ENCODE results near the gene ST3GAL5. TPM values are rescaled to one million over a fixed set of nuclear protein-coding genes. Genes with fewer than 3 reads are reported as not detected.

Gene ST3GAL5
- total RNA-seq, 8 experiments from 2014 or later, result 2.9 to 84.6 (median 21.8) TPM

DNA sequence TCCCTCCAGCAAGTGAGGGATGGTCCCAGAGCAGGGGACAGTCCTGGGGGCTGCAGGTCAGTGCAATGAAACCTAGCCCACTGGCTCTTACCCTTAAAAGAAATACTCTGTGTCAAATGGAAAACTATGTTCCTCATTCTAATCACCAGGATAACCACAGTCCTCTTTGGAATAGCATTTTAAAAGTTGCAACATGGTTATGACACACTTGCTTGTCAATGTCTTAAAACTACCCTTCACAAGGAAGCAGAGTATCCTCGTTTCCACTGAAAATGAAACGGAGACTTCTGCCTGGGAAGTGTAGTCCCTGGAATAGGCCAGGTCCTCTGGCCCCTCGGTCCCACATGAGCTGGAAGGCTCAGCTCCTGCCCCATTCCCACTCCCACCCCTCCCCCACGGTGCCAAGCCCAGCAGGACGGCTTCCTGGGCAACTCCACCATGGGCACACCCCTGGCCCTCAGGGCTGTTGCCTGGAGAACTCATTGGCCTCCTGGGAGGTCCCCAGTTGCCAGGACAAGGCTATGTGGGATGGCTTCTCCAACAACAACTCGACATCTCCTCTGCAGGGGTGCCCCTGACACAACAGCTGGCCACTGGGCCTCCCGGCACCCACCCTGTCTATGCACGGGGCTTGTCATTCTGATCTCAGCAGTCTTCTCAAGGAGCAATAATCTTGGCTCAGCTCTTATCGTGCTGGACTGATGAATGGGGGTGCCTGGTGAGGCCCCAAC is 38.3 kb upstream of the ST3GAL5 start:
- WGBS, 10 experiments, result 40 to 100% (median 77%) methylated on average over 1 to 4 of the region's 9 CpGs; no CpG with 5 or more reads in 4 of the 10 experiments
- in situ Hi-C loops (cut with MboI; ENCODE audit: low pct_unique_long_range_greater_than_20kb in 2 of 9, low sequenced_read_pairs in 9 of 9, unreplicated experiment in 9 of 9), result no loop called here
- Histone ChIP-seq H3K4me3 (no peak overlapping the region), H3K27ac (no peak overlapping the region), H3K4me1 (replicated peaks in 1 of 2) (no peaks in the 10 kb centered on the region)
- ATAC-seq (replicated peaks in 6 of 8), result peak in 1 of 8 experiments; percentile 78

DNA sequence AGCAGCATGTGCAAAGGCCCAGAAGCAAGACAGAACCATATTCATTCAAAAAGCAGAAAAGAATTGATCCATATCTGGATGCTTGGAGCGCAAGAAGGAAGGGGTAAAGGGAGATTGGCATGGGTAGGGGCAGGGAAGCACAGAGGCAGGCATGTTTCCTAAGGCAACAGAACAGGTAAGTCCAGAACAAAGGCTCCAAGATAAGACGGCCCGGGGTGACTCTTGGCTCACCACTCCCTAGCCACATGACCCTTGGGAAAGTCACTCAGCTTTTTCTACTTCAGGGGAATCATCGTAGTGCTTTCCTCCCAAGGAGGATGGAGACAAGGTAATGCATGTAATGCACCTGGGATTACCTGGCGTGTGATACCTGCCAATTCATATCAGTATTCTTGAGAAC is 37.7 kb upstream of the ST3GAL5 start:
- Histone ChIP-seq H3K4me1 (replicated peaks in 1 of 2) (no peaks in the 10 kb centered on the region), H3K4me3 (no peak overlapping the region), H3K27ac (no peak overlapping the region)
- whole genome bisulfite sequencing, 10 experiments, result 63 to 100% (median 89%) methylated on average over 1 to 5 of the region's 5 CpGs; no CpG with 5 or more reads in 2 of the 10 experiments
- in situ Hi-C loops (cut with MboI; ENCODE audit: low pct_unique_long_range_greater_than_20kb in 2 of 9, low sequenced_read_pairs in 9 of 9, unreplicated experiment in 9 of 9), result no loop called here
- ATAC-seq (replicated peaks in 6 of 8), result no peak

DNA sequence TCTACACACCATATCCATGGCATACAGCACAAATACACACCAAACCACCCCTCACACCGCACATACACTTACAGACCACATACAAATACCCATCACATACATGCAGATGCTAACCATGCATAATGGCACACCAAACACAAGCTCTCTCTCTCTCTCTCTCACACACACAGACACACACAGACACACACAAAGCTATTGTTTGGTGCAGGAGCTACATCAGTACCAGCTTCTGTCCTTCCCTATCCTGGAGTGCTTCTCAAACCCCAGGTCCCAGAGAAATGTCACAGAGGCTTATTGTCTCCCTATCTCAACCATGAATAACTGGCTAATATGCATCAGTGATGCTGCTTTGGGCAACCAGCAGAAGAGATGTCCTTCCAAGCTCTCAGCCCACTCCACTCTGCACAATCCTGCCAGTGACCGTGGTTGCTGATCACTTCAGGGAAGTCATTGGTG is 36.5 kb upstream of the ST3GAL5 start:
- in situ Hi-C loops (cut with MboI; ENCODE audit: low pct_unique_long_range_greater_than_20kb in 2 of 9, low sequenced_read_pairs in 9 of 9, unreplicated experiment in 9 of 9), result no loop called here
- 33 to 100% (median 86%) methylated on average over 1 to 2 of the region's 2 CpGs; no CpG with 5 or more reads in 1 of the 10 experiments for WGBS, 10 experiments
- no peak for ATAC-seq (replicated peaks in 6 of 8)
- Histone ChIP-seq H3K4me3 (no peak overlapping the region), H3K27ac (no peak overlapping the region), H3K4me1 (replicated peaks in 1 of 2) (no peaks in the 10 kb centered on the region)

DNA sequence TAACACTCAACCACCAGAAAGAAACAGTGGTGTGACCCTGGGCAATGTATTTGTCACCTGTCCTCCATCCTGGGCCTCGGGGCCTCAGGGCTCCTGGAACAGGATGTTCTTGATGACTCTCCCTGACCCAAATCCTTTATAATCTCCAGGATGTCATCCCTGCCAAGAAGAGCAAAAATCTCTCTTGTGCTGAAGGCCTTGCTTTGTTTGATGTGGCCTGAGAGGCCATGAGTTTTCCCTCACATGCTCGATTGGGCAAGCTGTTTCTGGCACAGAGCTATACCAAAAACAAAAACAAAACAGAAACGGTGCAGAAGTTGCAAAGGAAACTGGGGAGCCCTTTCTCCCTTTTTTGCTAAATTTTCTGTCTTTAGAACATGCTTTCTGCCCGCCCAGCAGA is 35.7 kb upstream of the ST3GAL5 start:
- Histone ChIP-seq H3K4me3 (no peak overlapping the region), H3K4me1 (replicated peaks in 1 of 2) (no peaks in the 10 kb centered on the region), H3K27ac (no peak overlapping the region)
- 8 to 90% (median 29%) methylated on average over 1 to 4 of the region's 4 CpGs; no CpG with 5 or more reads in 1 of the 10 experiments for WGBS, 10 experiments
- in situ Hi-C loops (cut with MboI; ENCODE audit: low pct_unique_long_range_greater_than_20kb in 2 of 9, low sequenced_read_pairs in 9 of 9, unreplicated experiment in 9 of 9), result no loop called here
- no peak for ATAC-seq (replicated peaks in 6 of 8)

DNA sequence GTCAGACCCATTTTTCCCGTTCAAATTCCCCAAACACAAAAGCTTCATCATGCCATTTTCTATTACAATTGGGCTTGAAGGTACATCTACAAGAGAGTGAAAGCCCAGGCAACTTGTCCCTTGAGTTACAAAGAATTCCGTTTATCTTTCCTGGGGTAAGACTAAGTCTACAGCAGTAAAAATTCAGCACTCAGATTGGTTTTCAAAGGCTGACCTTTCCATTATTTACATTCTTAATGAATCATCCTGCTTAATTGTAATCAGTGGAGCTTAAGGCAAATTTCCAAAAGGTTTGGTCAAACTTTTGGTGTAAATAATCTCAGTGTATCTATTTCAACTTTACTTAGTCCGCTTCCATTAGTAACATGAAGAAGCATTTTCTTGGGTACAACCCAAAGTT is 33.4 kb upstream of the ST3GAL5 start:
- WGBS, 10 experiments, result 67 to 100% (median 93%) methylated on average over 1 to 3 of the region's 3 CpGs
- H3K4me3 ChIP-seq, result no peak overlapping the region
- no peak overlapping the region for H3K27ac ChIP-seq
- H3K4me1 ChIP-seq (replicated peaks in 1 of 2), result no peaks in the 10 kb centered on the region
- in situ Hi-C loops (cut with MboI; ENCODE audit: low pct_unique_long_range_greater_than_20kb in 2 of 9, low sequenced_read_pairs in 9 of 9, unreplicated experiment in 9 of 9), result no loop called here
- peak in 1 of 8 experiments; percentile 80 for ATAC-seq (replicated peaks in 6 of 8)

DNA sequence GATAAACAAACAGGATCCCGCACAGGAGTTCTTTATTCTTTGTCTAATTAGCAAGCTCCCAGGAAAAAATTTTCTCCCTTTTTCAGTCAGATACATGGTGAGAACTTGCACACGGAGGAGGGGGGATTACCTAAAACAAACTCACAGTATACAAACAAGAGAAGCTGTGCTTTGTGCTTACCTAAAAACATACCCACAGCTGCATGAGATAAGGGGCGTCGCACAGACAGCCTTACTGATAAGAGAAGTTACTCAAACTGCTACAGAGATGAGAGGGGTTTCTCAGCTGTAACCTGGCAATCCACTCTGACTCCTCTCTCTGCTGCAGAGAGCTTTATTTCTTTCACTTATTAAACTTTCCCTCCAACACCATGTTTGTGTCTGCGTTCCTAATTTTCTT is 32.9 kb upstream of the ST3GAL5 start:
- Histone ChIP-seq H3K27ac (no peak overlapping the region), H3K4me3 (no peak overlapping the region), H3K4me1 (replicated peaks in 1 of 2) (no peaks in the 10 kb centered on the region)
- ATAC-seq (replicated peaks in 6 of 8), result no peak
- 75 to 90% (median 83%) methylated on average over 1 to 5 of the region's 5 CpGs; no CpG with 5 or more reads in 1 of the 10 experiments for WGBS, 10 experiments
- in situ Hi-C loops (cut with MboI; ENCODE audit: low pct_unique_long_range_greater_than_20kb in 2 of 9, low sequenced_read_pairs in 9 of 9, unreplicated experiment in 9 of 9), result no loop called here

DNA sequence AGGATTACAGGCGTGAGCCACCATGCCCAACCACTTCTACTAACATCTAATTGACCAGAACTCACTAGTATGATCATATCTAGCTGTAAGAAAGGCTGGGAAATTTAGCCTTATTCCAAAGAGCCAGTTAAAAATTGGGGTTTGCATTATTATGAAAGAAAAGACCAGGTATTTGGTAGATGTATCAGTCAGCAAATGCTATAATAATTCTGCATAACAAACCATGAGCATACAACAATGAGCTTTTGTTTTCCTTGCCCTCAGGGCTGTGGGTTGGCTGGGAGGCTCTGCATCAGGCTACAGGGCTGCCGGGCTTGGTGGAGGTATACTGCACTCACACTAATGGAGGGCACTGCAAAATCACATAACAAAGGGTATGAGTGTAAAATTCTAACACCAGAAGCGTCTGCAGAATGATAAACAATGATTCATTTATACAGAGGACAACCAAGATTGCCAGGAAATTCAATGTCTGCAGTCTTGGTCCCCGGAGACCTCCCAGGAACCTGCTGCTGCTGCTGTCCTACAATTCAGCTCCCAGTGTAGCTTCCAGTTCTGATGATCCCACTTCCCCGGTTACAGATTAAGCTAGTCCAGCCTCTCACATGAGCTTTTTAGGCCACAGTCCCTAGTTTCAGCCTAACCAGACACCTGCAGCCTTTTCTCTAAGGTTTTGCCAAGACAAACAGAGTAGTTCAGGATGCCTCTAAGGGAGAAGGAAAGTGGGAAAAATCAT is 32.2 kb upstream of the ST3GAL5 start:
- ATAC-seq (replicated peaks in 6 of 8), result peak in 4 of 8 experiments; percentile 28 to 69 (median 40)
- Histone ChIP-seq H3K27ac (no peak overlapping the region), H3K4me1 (replicated peaks in 1 of 2) (no peaks in the 10 kb centered on the region), H3K4me3 (no peak overlapping the region)
- 20 to 65% (median 44%) methylated on average over 1 to 5 of the region's 5 CpGs; no CpG with 5 or more reads in 2 of the 10 experiments for whole genome bisulfite sequencing, 10 experiments
- in situ Hi-C loops (cut with MboI; ENCODE audit: low pct_unique_long_range_greater_than_20kb in 2 of 9, low sequenced_read_pairs in 9 of 9, unreplicated experiment in 9 of 9), result no loop called here

DNA sequence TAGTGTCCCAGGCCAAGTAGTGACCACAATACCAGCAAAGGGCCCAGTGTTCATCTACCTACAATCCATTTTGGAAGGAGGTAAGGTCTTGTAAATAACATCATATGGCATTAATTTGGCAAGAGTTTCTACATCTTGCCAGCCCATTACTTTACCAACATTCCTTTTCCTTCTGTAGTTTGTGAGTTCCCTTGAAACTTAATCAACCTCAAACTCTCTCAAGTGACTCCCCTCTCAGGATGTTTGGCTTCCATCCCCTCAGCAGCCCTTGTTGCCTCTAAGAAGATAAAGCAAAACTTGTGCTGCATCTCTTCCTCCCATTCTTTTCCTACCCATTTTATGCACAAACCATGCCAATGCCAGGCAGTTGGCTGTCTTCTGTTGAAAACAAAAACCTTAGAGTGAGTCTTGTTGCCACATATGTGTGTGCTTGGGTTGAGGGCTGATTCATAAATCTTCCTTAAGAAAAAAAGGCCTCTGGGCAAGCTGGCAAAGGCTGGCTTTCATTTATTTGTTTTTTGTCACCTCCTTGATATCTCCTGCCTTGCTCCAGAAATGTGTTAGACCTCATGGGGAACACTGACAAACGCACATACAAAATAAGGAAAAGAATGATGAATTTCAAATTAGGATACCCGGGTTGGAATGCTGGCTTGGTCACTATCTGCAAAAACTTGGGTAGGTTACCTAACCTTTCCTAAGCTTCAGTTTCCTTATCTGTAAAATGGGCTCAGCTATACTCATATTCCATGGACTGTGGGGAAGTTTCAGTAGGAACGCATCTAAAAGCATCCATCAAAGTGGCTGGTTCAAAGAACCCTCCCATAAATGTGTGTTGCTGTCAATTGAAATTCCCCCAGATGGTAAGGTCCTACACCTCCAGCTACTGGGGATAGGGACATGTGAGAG is 29.4 kb upstream of the ST3GAL5 start:
- Histone ChIP-seq H3K4me1 (replicated peaks in 1 of 2) (no peaks in the 10 kb centered on the region), H3K4me3 (no peak overlapping the region), H3K27ac (no peak overlapping the region)
- 30 to 83% (median 46%) methylated on average over 1 to 3 of the region's 3 CpGs; no CpG with 5 or more reads in 2 of the 10 experiments for WGBS, 10 experiments
- in situ Hi-C loops (cut with MboI; ENCODE audit: low pct_unique_long_range_greater_than_20kb in 2 of 9, low sequenced_read_pairs in 9 of 9, unreplicated experiment in 9 of 9), result no loop called here
- no peak for ATAC-seq (replicated peaks in 6 of 8)

DNA sequence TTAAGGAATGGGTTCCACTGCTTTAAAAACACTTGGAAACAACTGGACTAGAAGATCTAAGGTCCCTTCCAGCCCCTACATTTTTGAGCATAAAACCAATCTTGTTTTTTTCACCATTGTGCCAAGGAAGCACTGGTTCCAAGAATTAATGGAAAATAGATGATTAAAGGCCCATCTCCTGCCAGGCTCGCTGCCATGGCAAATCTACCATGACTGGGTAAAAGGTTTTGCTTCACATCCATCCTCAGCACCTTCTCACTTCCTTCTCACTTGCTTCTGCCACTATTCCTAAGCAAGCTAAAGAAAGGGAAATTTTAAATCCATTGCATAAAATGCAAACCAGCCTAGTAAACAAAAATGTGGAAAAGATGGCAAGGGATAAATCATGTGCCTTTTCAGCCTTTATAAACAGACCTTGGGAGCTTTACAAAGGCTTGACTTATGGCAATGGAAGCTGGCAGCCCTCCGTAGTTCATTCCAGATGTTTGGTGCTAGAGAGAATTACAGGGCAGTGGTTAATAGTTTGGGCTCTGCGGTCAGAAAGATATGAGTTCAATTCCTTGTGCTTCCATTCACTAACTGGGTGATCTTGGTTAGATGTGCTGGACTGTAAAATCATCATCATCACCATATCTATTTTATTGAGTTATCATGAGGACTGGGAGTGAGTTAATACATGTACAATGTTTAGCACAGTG is 27.0 kb upstream of the ST3GAL5 start:
- in situ Hi-C loops (cut with MboI; ENCODE audit: low pct_unique_long_range_greater_than_20kb in 2 of 9, low sequenced_read_pairs in 9 of 9, unreplicated experiment in 9 of 9), result no loop called here
- Histone ChIP-seq H3K4me1 (replicated peaks in 1 of 2) (peaks cover 0 to 4% of the 10 kb centered on the region in 2 donors), H3K27ac (no peak overlapping the region), H3K4me3 (no peak overlapping the region)
- WGBS, 10 experiments, result 0 to 100% (median 71%) methylated on average over 1 to 3 of the region's 3 CpGs; no CpG with 5 or more reads in 2 of the 10 experiments
- no peak for ATAC-seq (replicated peaks in 6 of 8)

DNA sequence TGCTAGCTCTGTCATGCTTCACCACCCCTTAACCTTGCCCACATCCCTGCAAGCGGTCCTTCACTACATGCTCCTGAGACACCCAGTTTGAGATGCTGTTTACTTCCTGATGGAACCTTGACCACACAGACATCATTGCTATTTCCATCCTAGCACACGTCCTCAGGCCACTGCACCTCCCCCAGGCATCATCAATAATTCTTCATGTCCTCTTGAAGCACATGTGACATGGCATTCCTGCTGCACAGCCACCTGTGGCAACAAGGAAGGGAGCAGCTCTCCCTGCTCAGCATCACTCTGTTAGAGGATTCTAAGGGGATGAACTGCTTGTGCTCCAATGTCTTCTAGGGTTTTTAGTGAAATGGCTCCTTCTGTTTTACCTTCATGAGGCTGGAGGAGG is 26.1 kb upstream of the ST3GAL5 start:
- in situ Hi-C loops (cut with MboI; ENCODE audit: low pct_unique_long_range_greater_than_20kb in 2 of 9, low sequenced_read_pairs in 9 of 9, unreplicated experiment in 9 of 9), result no loop called here
- ATAC-seq (replicated peaks in 6 of 8), result peak in 1 of 8 experiments; percentile 76
- Histone ChIP-seq H3K4me3 (no peak overlapping the region), H3K4me1 (replicated peaks in 1 of 2) (peaks cover 0 to 5% of the 10 kb centered on the region in 2 donors), H3K27ac (no peak overlapping the region)
- WGBS, 10 experiments, result 0 to 100% (median 80%) methylated on average over 1 of the region's 2 CpGs; no CpG with 5 or more reads in 3 of the 10 experiments

DNA sequence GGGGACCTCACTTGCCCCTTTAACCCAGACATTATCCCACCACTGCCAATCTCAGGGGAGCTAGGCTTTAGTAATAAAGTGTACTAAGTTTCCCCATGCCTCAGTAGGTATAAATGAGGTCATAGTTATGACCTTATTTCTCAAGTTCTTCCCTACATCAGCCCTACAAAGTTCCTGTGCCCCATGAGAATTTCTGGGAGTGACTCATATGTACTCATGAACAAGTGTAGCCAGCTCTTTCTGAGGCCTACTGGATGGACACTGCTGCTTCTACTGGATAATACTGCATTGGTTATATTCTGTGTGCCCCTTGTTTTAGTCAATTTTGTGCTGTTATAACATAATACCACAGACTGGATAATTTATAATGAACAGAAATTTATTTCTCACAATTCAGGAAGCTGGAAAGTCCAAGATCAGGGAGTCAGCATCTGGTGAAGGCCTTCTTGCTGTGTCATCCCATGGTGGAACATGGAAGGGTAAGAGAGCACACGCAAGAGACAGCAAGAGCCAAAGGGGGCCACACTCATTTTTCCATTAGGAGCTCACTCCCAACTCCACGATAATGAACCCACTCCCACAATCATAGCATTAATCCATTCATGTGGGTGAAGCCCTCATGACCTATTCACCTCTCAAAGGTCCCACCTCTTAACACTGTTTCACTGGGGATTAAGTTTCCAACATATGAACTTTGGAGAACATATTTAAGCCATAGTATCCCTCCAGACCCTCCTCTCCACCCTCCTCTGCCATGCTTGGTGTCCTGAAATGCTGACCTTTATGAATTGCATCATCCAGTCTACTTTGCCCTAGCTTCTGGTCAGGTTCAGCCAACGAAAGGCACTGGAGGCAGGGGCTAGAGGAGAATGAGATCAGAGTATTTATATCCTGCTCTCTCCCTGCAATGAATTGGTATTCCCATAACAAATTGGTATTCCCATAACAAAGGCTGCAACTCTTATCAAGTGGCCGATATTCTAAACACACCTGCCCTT is 25.4 kb upstream of the ST3GAL5 start:
- no peak for ATAC-seq (replicated peaks in 6 of 8)
- in situ Hi-C loops (cut with MboI; ENCODE audit: low pct_unique_long_range_greater_than_20kb in 2 of 9, low sequenced_read_pairs in 9 of 9, unreplicated experiment in 9 of 9), result no loop called here

More for the DNA sequence above, 25.4 kb upstream of the ST3GAL5 start:
- peaks cover 0 to 5% of the 10 kb centered on the region in 2 donors for H3K4me1 ChIP-seq (replicated peaks in 1 of 2)
- WGBS, 10 experiments, result 60 to 94% (median 83%) methylated on average over 1 to 3 of the region's 4 CpGs; no CpG with 5 or more reads in 3 of the 10 experiments
- H3K4me3 ChIP-seq, result no peak overlapping the region
- H3K27ac ChIP-seq, result no peak overlapping the region
